ENCODE data around the gene USP9X.

GRCh38 chrX:41118156-41118555 is 32.9 kb downstream of the USP9X start:
- TF ChIP-seq RCOR1 (IDR thresholded peaks at IDR 0.05; ENCODE audit: low read length) (no peak), NFIC (IDR thresholded peaks at IDR 0.05; ENCODE audit: borderline replicate concordance) (no peak), CTCF (IDR thresholded peaks at IDR 0.05) (no peak), REST (IDR thresholded peaks at IDR 0.05; ENCODE audit: low read depth, low read length) (no peak), YY1 (IDR thresholded peaks at IDR 0.05; ENCODE audit: low read depth) (no peak)

Data from SK-N-SH (cell line).